HG03378 (cell line): ENCODE measurements around the gene FNDC3B.
"Not testable (repeated sequence)": the region's sequence is repeated elsewhere in the genome, so short reads cannot be mapped to it uniquely, and the experiment has no call there.

Experiments used
- ATAC-seq: cut with Tn5 transposase; IDR thresholded peaks from one replicate; pipeline ENCODE4 v1.9.1; 2021; ENCODE audit warnings: mild to moderate bottlenecking, moderate library complexity; ENCODE audit not compliant: unreplicated experiment

The FNDC3B gene

DNA sequence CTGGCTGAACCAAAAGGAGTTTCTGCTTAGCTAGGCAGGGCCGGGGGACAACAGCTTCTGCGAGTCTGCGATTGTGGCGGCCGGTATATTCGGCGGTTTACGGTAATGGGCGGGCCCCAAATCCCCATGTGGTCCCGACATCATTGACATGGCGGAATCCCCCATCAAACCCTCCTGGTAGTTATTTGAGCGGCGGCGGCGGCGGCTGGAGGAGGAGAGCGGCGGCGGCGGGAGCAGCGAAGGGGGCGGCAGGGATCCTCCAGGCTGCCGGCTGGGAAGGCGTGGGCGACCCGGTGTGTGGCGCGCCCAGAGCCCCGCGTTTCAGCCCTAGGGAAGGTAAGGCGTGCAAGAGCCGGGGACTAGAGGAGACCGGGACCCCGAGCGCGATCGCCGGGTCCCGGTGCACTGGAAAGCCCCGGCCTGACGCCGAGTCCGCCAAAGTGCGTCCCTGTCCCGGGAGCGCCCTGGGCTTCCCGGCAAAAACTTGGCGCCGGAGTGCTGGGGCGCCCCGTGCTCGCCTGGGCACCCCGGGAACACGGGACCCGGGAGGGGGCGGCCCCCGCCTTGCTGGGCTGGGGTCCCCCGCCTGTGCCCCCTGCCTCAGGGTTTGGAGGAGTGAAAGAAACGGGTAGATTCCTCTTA is at the start of gene FNDC3B:
FNDC3B (plus strand) TSS at position 143 of the 642 bp plus-strand sequence. CDS start 72,902 bp downstream, outside the sequence.
- peak; percentile 77 for ATAC-seq

DNA sequence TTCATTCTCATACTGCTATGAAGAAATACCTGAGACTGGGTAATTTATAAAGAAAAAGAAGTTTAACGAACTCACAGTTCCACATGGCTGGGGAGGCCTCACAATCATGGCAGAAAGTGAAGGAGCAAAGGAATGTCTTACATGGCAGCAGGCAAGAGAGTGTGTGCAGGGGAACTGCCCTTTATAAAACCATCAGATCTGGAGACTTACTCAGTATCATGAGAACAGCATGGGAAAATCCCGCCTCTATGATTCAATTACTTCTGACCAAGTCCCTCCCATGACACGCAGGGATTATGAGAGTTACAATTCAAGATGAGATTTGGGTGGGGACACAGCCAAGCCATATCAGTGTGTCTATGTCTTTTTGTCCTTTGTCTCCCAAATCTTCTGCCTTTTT is 49.1 kb upstream of the FNDC3B start:
- not testable (repeated sequence) for ATAC-seq

DNA sequence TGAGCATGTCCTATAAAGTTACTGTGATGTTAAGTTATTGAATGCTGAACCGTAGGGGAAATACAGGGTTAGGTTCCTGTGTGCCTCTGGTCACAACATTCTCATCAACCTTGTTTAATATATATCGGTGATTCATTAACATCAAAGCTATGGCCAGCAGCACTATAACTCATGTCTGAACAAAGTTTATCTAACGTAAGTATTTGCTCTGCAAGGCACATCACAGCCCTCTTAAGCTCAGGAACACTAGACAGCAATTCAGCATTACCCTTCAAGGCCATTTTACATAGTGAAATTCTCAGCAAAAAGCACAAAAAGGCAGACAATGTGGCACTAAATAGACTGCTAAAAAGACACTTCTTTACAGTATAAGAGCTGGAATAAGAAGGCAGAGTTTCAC is 48.2 kb upstream of the FNDC3B start:
- no peak for ATAC-seq

DNA sequence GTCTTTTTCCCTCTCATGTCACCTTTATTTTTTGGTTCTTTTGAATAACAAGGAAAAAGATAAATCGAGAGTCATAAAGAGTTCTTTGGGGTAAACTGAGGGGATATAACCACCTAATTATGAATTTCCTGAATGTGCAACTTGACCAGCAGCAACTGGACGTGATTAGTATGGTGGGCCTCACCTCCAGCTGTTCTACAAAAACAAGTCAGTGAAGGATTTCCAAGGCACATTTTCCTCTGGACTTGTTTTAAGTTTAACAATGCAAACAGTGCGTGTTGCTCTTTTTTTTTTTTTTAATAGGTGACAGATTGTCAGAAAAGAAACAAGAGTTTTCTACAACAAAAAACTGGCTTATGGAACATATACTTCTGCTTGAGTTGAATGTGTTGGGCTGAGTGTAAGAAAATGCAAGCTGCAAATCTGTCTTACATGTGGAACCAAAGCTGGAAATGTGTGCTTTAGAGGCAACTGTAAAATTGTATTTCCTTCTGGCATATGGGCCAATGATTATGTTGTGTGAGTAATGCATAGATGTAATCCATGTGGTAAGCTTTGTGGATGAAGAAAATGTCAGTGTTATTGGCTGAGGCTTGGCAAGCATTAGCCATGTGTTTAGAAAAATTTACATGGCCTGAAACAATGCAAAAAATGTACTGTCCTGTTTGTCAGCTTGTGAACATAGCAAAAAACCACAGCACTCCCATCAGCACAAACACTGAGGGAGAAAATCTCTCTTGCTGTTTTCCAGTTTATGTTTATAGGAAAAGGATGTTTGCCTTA is 44.5 kb upstream of the FNDC3B start:
- no peak for ATAC-seq

DNA sequence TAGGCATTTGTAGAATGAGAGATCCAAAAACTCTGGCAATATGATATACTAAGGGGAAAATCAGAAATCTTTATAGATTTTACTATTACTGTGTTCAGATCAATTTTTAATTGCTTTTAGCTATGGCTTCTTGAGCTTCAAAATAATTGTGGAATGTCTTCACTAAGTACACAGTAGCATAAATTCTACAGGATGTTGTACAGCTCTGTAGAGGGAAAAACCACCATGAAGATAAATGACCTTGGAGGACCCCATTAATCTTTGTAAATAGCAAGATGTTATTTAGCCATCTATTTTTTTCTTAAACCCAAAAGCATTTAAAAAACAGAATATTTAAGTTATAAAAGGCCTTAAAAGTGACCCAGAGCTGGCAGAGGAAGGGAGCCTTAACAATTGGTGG is 43.9 kb upstream of the FNDC3B start:
- no peak for ATAC-seq

DNA sequence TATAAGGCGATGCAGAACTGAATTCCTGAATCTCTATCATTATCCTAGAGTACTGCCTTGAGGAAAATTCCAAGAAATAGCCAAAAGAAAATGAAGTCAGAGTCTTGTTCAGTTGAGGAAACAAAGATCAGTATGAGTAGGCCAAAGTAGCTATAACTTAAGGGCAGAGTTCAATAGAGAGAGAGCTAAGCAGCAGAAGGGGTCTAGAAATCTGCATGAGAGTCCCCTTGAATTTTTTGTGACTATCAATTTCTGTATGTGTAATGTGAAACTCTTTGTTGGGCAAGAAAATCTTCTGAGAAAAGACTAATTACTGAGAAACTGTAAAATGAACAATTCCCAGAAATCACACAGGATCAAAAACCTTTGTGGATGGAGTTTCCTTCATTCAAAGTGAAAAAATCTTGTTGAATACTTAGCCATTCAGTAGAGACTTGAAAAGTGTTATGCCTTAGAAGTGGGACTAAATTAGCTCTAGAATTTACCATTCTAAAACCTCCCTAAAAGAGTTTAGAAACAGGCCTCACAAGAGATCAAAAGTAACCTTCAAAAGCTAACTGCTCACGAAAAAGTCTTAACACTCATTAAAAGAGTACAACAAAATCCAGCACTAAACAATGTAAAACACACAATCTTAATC is 43.1 kb upstream of the FNDC3B start:
- no peak for ATAC-seq

DNA sequence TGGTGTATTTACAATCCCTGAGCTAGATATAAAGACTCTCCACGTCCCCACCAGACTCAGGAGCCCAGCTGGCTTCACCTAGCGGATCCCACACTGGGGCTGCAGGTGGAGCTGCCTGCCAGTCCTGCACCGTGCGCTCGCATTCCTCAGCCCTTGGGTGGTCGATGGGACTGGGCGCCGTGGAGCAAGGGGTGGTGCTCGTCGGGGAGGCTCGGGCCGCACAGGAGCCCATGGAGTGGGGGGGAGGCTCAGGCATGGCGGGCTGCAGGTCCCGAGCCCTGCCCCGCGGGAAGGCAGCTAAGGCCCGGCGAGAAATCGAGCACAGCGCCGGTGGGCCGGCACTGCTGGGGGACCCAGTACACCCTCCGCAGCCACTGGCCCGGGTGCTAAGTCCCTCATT is 40.6 kb upstream of the FNDC3B start:
- ATAC-seq = not testable (repeated sequence)

DNA sequence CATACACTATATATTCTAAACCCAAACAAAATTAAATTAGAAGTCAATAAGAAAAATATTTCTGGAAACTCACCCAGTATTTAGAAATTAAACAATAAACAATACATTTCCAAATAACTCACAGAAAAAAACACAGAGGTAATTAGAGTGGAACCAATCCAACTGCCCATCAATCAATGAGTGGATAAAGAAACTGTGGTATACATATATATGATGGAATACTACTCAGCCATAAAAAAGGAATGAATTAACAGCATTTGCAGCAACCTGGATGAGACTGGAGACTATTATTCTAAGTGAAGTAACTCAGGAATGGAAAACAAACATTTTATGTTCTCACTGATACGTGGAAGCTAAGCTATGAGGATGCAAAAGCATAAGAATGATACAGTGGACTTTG is 37.8 kb upstream of the FNDC3B start:
- not testable (repeated sequence) for ATAC-seq

DNA sequence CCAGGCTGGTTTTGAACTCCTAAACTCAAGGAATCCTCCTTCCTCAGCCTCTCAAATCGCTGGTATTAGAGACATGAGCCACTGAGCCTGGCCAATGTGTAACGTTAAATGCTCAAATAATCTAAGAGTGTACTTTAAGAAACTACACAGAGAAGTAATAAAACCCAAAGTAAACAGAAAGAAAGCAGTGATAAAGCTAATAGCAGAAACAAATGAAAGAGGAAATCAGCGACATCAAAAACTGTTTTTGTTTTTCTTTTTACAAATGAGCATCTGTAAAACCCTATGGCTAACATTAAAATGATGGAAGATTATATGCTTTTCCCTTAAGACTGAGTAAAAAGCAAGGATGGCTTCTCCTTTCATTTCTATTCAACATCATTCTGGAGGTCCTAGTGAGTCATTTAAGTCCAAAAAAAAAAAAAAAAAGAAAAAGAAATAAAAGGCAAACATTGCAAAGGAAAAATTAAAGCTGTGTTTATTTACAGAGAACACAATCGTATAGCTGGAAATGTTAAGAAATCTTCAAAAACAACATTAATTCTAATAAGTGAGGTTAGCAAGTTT is 36.8 kb upstream of the FNDC3B start:
- ATAC-seq = no peak

DNA sequence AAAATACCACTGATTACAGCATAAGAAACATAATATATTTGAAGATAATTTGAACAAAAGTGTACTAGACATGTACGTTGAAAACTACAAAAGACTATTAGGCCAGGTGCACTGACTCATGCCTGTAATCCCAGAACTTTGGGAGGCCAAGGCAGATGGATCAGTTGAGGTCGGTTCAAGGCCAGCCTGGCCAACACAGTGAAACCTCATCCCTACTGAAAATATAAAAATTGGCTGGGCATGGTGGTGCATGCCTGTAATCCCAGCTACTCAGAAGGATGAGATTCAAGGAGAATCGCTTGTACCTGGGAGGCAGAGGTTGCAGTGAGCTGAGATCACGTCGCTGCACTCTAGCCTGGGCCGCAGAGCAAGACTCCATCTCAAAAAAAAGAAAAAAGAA is 36.2 kb upstream of the FNDC3B start:
- ATAC-seq = no peak

DNA sequence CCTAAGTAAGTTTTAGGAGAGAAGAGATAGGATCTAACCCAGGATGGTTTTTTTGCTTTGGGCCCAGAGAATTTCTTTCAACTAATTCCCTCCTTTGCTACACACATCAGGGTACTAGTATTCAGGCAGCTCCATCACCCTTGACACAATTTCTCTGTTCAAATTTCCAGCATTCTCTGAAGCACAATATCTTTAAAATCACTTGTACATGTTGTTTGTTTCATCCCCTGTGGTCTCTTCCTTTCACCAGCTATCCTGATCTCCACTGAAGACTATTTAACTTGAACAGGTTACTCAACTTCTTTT is 32.4 kb upstream of the FNDC3B start:
- ATAC-seq = no peak

DNA sequence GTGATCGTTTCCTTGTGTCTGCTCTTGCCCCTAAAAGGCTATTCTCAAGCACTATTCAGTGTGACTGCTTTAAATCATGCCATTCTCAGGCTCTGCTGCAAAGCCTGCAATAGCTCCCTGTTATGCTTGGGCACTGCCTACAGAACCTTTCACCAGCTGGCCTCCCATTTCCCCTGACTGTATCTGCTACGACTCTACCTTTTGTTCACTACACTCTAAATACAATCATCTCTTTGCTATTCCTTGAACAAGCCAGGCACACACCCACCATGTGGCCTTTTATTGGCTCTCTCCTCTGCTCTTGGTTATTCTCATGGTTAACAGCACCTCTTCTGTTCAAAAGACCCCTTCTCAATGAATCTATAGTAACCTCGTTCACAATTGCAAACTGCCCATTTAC is 29.6 kb upstream of the FNDC3B start:
- ATAC-seq = no peak

DNA sequence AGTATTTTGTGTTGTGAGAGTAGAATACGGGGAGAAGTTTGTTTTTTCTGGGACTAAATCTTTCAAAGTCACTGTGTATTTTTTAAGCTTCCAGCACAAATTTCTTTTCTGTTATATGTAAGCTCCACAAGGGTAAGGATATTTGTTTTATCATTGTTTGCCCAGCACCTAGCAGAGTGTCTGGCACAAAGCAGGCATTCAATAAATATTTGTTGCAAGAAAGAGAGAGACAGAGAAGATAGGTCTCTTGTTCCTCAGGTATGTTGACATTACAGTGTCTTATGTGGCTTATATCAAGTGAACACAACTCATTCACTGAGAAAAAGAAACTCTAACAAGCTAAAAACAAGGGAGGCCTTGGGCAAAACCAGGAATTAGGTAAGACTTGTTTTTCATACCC is 26.6 kb upstream of the FNDC3B start:
- ATAC-seq = no peak

DNA sequence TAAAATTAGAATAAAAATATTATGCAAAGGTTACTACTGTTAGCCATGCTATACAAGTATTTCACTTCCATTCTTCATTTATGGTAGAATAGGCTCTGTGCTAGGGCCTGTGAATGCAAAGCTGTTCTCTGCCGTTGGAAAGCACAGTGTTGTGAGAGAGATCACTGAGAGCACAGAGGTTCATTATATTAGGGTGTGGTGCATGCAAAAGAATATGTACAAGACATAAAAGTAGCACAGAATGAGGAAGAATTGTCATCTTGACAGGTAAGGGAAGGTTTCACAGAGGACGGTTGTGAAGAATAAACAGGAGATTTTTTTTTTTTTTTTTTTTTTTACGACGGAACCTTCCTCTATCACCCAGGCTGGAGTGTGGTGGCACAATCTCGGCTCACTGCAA is 25.2 kb upstream of the FNDC3B start:
- ATAC-seq = no peak

DNA sequence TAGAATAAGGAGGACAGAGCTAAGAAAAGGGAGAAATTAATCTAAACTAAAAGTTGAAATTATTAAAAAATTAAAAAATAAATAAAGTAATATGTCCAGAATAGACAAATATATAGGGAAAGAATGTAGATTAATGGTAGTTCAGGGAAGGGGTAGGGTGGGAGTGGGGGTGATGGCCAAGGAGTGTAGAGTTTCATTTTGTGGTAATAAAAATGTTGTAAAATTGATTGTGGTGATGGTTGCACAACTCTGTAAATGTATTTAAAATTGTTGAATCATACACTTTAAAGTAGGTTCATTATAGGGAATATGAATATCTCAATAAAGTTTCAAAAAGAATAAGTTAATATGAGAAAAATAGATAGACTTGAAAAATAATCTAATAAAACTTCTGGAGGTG is 21.0 kb upstream of the FNDC3B start:
- ATAC-seq = no peak

DNA sequence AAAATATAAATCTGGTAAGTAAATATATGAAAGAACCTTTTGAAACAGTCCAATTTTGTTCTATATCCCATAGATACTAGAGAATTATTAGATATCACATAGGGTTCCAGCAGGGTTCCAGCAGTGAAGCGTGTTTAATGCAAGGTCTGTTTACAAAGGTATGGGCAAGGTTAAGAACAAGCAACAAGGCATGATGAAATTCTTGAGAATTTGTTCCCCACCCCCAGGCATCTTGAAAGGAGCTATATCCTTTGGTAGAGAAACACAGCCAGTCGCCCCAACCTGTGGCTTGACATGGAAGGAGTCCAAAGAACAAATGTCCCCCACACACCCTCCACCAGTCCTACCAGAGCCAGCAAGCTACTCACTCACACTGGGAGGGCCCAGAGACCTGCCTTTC is 18.6 kb upstream of the FNDC3B start:
- ATAC-seq = no peak

DNA sequence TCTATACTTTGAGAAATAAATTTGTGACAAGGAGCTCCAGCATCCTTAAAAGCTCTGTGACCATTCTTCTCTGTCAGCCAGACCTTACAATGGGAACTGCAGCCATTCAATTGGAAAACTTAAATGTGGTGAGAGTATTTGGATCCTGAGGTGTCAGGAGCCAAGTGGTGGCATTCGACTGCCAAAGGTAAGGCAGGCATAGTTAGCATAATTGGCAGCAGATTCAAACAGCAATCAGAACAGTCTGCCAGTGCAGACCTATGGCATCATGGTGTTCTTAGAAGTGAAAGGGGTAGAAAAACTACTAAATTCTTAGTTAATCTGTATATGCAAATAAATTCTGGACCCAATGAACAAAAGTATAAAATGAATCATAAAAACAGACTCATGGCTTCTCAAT is 18.2 kb upstream of the FNDC3B start:
- ATAC-seq = no peak

DNA sequence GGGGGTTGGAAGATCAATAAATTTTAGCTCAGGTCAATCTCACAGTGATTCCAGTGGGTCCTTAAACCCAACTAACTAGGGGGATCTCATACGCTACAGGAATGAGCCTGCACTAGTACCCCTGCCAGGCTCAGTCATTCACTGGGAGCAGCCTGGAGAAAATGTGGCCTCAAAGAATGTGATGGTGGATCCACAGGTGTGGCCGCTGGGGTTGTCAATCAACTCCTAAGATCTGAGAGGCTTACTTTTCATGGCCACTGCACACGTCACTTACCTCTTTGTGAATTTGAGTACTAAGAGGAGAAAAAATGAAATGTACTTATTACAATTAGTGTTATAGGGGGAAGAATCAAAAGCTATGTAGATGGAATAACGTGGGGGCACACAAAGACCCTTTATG is 17.5 kb upstream of the FNDC3B start:
- no peak for ATAC-seq

DNA sequence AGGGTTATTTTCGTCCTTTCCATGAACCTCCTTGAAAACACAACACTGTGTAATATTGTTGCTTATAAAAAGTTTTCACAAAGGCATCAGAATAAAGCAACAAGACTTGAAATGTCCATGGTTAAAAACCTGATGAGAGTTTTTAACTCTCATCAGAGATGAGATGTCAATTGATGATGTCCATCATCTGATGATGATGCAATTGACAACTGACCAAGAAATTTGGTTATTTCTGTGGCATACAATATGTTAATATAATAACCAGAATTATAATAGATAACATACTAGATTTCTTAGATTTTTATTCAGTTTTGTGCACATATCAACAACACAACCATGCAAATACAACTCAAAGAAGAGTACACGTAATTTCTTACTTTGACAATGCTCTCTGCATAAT is 15.5 kb upstream of the FNDC3B start:
- ATAC-seq = no peak

DNA sequence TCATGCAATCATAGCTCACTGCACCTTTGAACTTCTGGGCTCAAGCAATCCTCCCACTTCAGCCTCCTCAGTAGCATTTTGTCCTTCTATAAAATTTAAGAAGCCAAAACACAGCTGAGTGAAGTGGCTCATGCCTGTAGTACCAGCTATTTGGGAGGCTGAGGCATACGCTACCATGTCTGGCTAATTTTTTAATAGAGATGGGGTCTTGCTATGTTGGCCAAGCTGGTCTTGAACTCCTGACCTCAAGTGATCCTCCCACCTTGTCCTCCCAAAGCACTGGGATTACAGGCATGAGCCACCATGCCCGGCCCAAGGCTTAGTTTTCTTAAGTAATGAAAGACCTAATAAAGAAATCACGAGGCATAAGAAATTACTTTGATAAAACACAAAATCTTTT is 14.7 kb upstream of the FNDC3B start:
- no peak for ATAC-seq

DNA sequence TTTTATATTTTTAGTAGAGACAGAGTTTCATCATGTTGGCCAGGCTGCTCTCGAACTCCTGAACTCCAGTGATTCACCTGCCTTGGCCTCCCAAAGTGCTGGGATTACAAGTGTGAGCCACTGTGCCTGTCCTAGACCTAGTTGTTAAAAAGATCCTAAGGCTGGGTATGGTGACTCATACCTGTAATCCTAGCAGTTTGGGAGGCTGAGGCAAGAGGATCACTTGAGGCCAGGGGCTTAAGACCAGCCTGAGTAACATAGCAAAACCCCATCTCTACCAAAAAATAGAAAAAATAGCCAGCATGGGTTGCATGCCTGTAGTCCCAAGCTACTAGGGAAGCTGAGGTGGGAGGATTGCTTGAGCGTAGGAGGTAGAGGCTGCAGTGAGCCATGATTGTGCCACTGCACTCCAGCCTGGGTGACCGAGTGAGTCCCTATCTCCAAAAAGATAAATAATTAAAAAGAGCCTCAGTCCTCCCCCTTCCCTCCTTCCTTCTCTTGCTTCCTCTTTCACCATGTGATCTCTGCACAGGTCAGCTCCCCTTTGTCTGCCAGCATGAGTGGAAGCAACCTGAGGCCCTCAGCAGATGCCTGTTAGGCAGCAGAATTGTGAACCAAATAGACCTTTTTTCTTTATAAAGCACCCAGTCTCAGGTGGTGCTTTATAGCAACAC is 9.8 kb upstream of the FNDC3B start:
- no peak for ATAC-seq
